ENCODE measurements around the gene CASKIN1. TPM values are rescaled to one million over a fixed set of nuclear protein-coding genes. Genes with fewer than 3 reads are reported as not detected.

The CASKIN1 gene
- total and polyA plus RNA-seq, 8 donors: 0.15 to 0.73 (median 0.37) TPM; not detected in 4

GRCh38 chr16:2233046-2233775 is 36.8 kb upstream of the CASKIN1 start:
- TF ChIP-seq POLR2A (IDR thresholded peaks at IDR 0.05) (no peak), EP300 (IDR thresholded peaks at IDR 0.05) (no peak), CTCF (IDR thresholded peaks at IDR 0.05) (no peak), POLR2AphosphoS5 (IDR thresholded peaks at IDR 0.05) (no peak)
- Histone ChIP-seq H3K27me3 (peaks cover 5 to 39% (median 26%) of the 10 kb centered on the region in 3 donors), H3K36me3 (peaks cover 69 to 79% (median 77%) of the 10 kb centered on the region in 4 donors), H3K27ac (no peak overlapping the region), H3K4me3 (no peak overlapping the region), H3K4me1 (peaks cover 18 to 26% (median 24%) of the 10 kb centered on the region in 4 donors), H3K9me3 (no peaks in the 10 kb centered on the region)
- no peak for DNase-seq
- 93 to 97% (median 96%) methylated on average over 7 to 28 of the region's 28 CpGs for WGBS, 5 donors
- intact Hi-C loops (cut with DNase I; ENCODE audit: low total_unique reads): no loop called here

- WGBS, 5 donors: 87 to 92% (median 91%) methylated on average over 11 to 41 of the region's 41 CpGs
- intact Hi-C loops (cut with DNase I; ENCODE audit: low total_unique reads): no loop called here
- Histone ChIP-seq H3K4me3 (no peak overlapping the region), H3K4me1 (peaks cover 16 to 21% (median 18%) of the 10 kb centered on the region in 4 donors), H3K36me3 (peaks cover 73 to 87% (median 82%) of the 10 kb centered on the region in 4 donors), H3K27me3 (peaks cover 5 to 30% (median 18%) of the 10 kb centered on the region in 3 donors), H3K27ac (no peak overlapping the region), H3K9me3 (no peaks in the 10 kb centered on the region)
- no peak for DNase-seq
- TF ChIP-seq POLR2A (IDR thresholded peaks at IDR 0.05) (no peak), CTCF (IDR thresholded peaks at IDR 0.05) (no peak), EP300 (IDR thresholded peaks at IDR 0.05) (no peak), POLR2AphosphoS5 (IDR thresholded peaks at IDR 0.05) (no peak)
Observed at GRCh38 chr16:2232094-2232990, 35.9 kb upstream of the CASKIN1 start.

- TF ChIP-seq POLR2A (IDR thresholded peaks at IDR 0.05) (no peak), CTCF (IDR thresholded peaks at IDR 0.05) (no peak), EP300 (IDR thresholded peaks at IDR 0.05) (no peak), POLR2AphosphoS5 (IDR thresholded peaks at IDR 0.05) (no peak)
- Histone ChIP-seq H3K36me3 (peaks cover 73 to 97% (median 89%) of the 10 kb centered on the region in 4 donors), H3K9me3 (no peaks in the 10 kb centered on the region), H3K27me3 (peaks cover 0 to 20% (median 7%) of the 10 kb centered on the region in 3 donors), H3K4me3 (no peak overlapping the region), H3K4me1 (peaks cover 10 to 21% (median 18%) of the 10 kb centered on the region in 4 donors), H3K27ac (no peak overlapping the region)
- 84 to 92% (median 87%) methylated on average over 27 to 29 of the region's 29 CpGs for WGBS, 5 donors
- intact Hi-C loops (cut with DNase I; ENCODE audit: low total_unique reads): no loop called here
- no peak for DNase-seq
Observed at GRCh38 chr16:2231016-2231931, 34.9 kb upstream of the CASKIN1 start.

Data from stomach (tissue), 9 donors.